ENCODE data around the gene CLEC9A. TPM values are rescaled to one million over a fixed set of nuclear protein-coding genes. Genes with fewer than 3 reads are reported as not detected.

Gene CLEC9A
- polyA plus RNA-seq, 2 of the 4 experiments (the other 2 are of a cell fraction): not detected

GRCh38 chr12:10102322-10102721 lies 71.8 kb downstream of the CLEC9A start:
- CTCF ChIA-PET: interaction anchor here (0.7 to 2.4 kb wide), 5 partner anchors 12 to 352 kb away, joined by 3 to 7 read pairs (median 6); partner anchors contain the start of gene CLEC12B
- no peak for FAIRE-seq

GRCh38 chr12:10110256-10110844 lies 79.9 kb downstream of the CLEC9A start:
- ATAC-seq: no peak
- ChIA-PET CTCF (no interaction called here), POLR2A (no interaction called here)
- no peak overlapping the region for H3K4me3 ChIP-seq
- TF ChIP-seq CHD4 (IDR thresholded peaks at IDR 0.05; ENCODE audit: borderline replicate concordance) (no peak), ELK1 (IDR thresholded peaks at IDR 0.05; ENCODE audit: low read depth, low read length) (no peak), NR3C1 (IDR thresholded peaks at IDR 0.05) (no peak), CBX8 (IDR thresholded peaks at IDR 0.05) (no peak), POLR2AphosphoS2 (conservative IDR thresholded peaks at IDR 0.05; ENCODE audit: low read length) (no peak), FOSL2 (IDR thresholded peaks at IDR 0.05) (no peak), FOSL2 (CRISPR knock-in tag; IDR thresholded peaks at IDR 0.05) (no peak), RFX5 (IDR thresholded peaks at IDR 0.05) (no peak), BHLHE40 (IDR thresholded peaks at IDR 0.05; ENCODE audit: low read depth, low read length) (no peak), KDM5A (IDR thresholded peaks at IDR 0.05) (no peak), TFCP2L1 (CRISPR knock-in tag; IDR thresholded peaks at IDR 0.05) (no peak), ZFP36 (IDR thresholded peaks at IDR 0.05; ENCODE audit: borderline replicate concordance, partially characterized antibody) (no peak), PHF8 (IDR thresholded peaks at IDR 0.05; ENCODE audit: borderline replicate concordance, low read depth) (no peak), RAD21 (conservative IDR thresholded peaks at IDR 0.05 in 1 of 2, IDR thresholded peaks at IDR 0.05 in 1 of 2) (no peak), ZC3H11A (IDR thresholded peaks at IDR 0.05) (no peak), CBX2 (IDR thresholded peaks at IDR 0.05; ENCODE audit: borderline replicate concordance, low read depth) (no peak), HMGXB4 (CRISPR knock-in tag; IDR thresholded peaks at IDR 0.05; ENCODE audit: borderline replicate concordance) (no peak), EHF (CRISPR knock-in tag; IDR thresholded peaks at IDR 0.05) (no peak), RNF2 (IDR thresholded peaks at IDR 0.05; ENCODE audit: borderline replicate concordance, low read depth) (no peak)
- no peaks in the 10 kb centered on the region for H3K9me3 ChIP-seq
- WGBS (ENCODE audit: missing lambda C conversion rate): 47% methylated on average over 2 of the region's 2 CpGs
- H3K4me1 ChIP-seq: peaks cover 15% of the 10 kb centered on the region
- H3K4me2 ChIP-seq: no peak overlapping the region
- FAIRE-seq: no peak
- DNase-seq (ENCODE audit: low read depth in 1 of 2, low spot score in 1 of 2): no peak
- H3K27ac ChIP-seq: no peak overlapping the region

More at GRCh38 chr12:10102322-10102721, 71.8 kb downstream of the CLEC9A start:
- H3K4me3 ChIP-seq: no peak overlapping the region
- H3K9me3 ChIP-seq: no peaks in the 10 kb centered on the region; the same call in 2 of the 3 replicates
- DNase-seq (ENCODE audit: low read depth in 1 of 2, low spot score in 1 of 2) (no peak), ATAC-seq (no peak)
- WGBS (ENCODE audit: missing lambda C conversion rate): 50% methylated on average over 2 of the region's 2 CpGs
- POLR2A ChIA-PET: interaction anchor here (0.5 kb wide), 1 partner anchor 93 kb away, joined by 4 read pairs; no protein-coding TSS in a partner anchor
- TF ChIP-seq RCOR1 (IDR thresholded peaks at IDR 0.05; ENCODE audit: low read depth, low read length) (no peak), POLR2AphosphoS2 (conservative IDR thresholded peaks at IDR 0.05; ENCODE audit: low read length) (no peak), FOSB (CRISPR knock-in tag; IDR thresholded peaks at IDR 0.05) (no peak), FOXS1 (CRISPR knock-in tag; IDR thresholded peaks at IDR 0.05) (no peak), ZNF302 (CRISPR knock-in tag; IDR thresholded peaks at IDR 0.05) (no peak), NPAS2 (CRISPR knock-in tag; IDR thresholded peaks at IDR 0.05; ENCODE audit: borderline replicate concordance) (no peak), EHMT2 (IDR thresholded peaks at IDR 0.05; ENCODE audit: low read depth) (no peak), CBX8 (IDR thresholded peaks at IDR 0.05) (no peak), EP300 (IDR thresholded peaks at IDR 0.05) (no peak), TP53 (CRISPR knock-in tag; IDR thresholded peaks at IDR 0.05) (no peak), HEYL (CRISPR knock-in tag; IDR thresholded peaks at IDR 0.05) (no peak)
- no peak overlapping the region for H3K27ac ChIP-seq
- H3K4me1 ChIP-seq: no peaks in the 10 kb centered on the region
- no peak overlapping the region for H3K4me2 ChIP-seq

Measured in A549 (cell line).